ENCODE measurements around the gene PGAP2.

PGAP2 gene

GRCh38 chr11:3807909-3808860 lies at the start of gene PGAP2 (continued):
- TF ChIP-seq ZBTB10 (tag by site-specific recombination; IDR thresholded peaks at IDR 0.05) (0 out of 2 replicates have a peak, but pooled peaks have one; percentile 27), ZNF561 (tag by site-specific recombination; IDR thresholded peaks at IDR 0.05; ENCODE audit: borderline replicate concordance) (peak; percentile 34; the same call in 1 of the 2 replicates), ZFP3 (tag by site-specific recombination; IDR thresholded peaks at IDR 0.05; ENCODE audit: low read depth) (no peak), ZNF114 (tag by site-specific recombination; IDR thresholded peaks at IDR 0.05) (no peak), ZNF174 (tag by site-specific recombination; IDR thresholded peaks at IDR 0.05) (no peak), PBX3 (CRISPR knock-in tag; IDR thresholded peaks at IDR 0.05) (no peak), ZBTB17 (tag by site-specific recombination; IDR thresholded peaks at IDR 0.05) (0 out of 2 replicates have a peak, but pooled peaks have one; percentile 42), TRIM28 (IDR thresholded peaks at IDR 0.05; ENCODE audit: borderline replicate concordance, low read length) (peak; percentile 58; the same call in 1 of the 2 replicates), ZNF426 (tag by site-specific recombination; IDR thresholded peaks at IDR 0.05) (no peak), ZSCAN16 (tag by site-specific recombination; IDR thresholded peaks at IDR 0.05) (no peak), ZXDB (tag by site-specific recombination; IDR thresholded peaks at IDR 0.05) (peak; percentile 19; the same call in 1 of the 2 replicates), ZNF341 (tag by site-specific recombination; IDR thresholded peaks at IDR 0.05; ENCODE audit: low read depth) (peak; percentile 71), KLF7 (tag by site-specific recombination; IDR thresholded peaks at IDR 0.05; ENCODE audit: borderline replicate concordance) (no peak), ZNF639 (tag by site-specific recombination; IDR thresholded peaks at IDR 0.05) (no peak), ZFHX2 (tag by site-specific recombination; conservative IDR thresholded peaks at IDR 0.05) (peak; percentile 49; the same call in 1 of the 2 replicates), ZNF624 (tag by site-specific recombination; IDR thresholded peaks at IDR 0.05) (no peak), ZNF248 (tag by site-specific recombination; IDR thresholded peaks at IDR 0.05) (no peak), ELK4 (IDR thresholded peaks at IDR 0.05; ENCODE audit: borderline replicate concordance, low read depth, low read length) (no peak), ZBTB20 (tag by site-specific recombination; IDR thresholded peaks at IDR 0.05) (peak; percentile 47; the same call in 1 of the 2 replicates), SCRT2 (tag by site-specific recombination; IDR thresholded peaks at IDR 0.05) (peak; percentile 99), YY2 (tag by site-specific recombination; IDR thresholded peaks at IDR 0.05) (no peak), ZNF843 (tag by site-specific recombination; IDR thresholded peaks at IDR 0.05) (0 out of 2 replicates have a peak, but pooled peaks have one; percentile 11), SCRT1 (tag by site-specific recombination; IDR thresholded peaks at IDR 0.05; ENCODE audit: borderline replicate concordance) (peak; percentile 97), KLF9 (tag by site-specific recombination; IDR thresholded peaks at IDR 0.05; ENCODE audit: low read depth) (0 out of 2 replicates have a peak, but pooled peaks have one; percentile 17), KLF10 (tag by site-specific recombination; IDR thresholded peaks at IDR 0.05) (0 out of 2 replicates have a peak, but pooled peaks have one; percentile 9), ZIC2 (tag by site-specific recombination; IDR thresholded peaks at IDR 0.05) (peak; percentile 62)
